AG04450 (cell line): ENCODE results near the gene RPL36. TPM values are rescaled to one million over a fixed set of nuclear protein-coding genes. Genes with fewer than 3 reads are reported as not detected.
A peak's percentile ranks its signal among the peaks of the same experiment; 100 is the strongest.

Experiments
- CTCF ChIA-PET: fragments of 300-600, 350-600 bp; formaldehyde crosslinking; extraction: SDS; loops from one replicate; lab custom pipeline; 2022; ENCODE audit warnings: antibody characterized with exemption, inconsistent platforms; lab: Charles Lee
- POLR2A ChIA-PET: fragments of 350-600 bp; formaldehyde crosslinking; extraction: SDS; loops from one replicate; lab custom pipeline; 2021; ENCODE audit warnings: antibody characterized with exemption, inconsistent platforms; lab: Yijun Ruan, JAX
- DNase-seq: peaks from one replicate; pipeline ENCODE4 v3.0.0-alpha.2; 2011; ENCODE audit warnings: low read depth, low spot score
- H3K27ac ChIP-seq: one replicate; pipeline ENCODE4 v1.5.1; 2012; ENCODE audit warnings: low read depth, low read length, control low read depth
- H3K27me3 ChIP-seq: one replicate; pipeline ENCODE4 v1.6.0; 2012; ENCODE audit warnings: low read length; ENCODE audit not compliant: control insufficient read depth, insufficient read depth
- H3K4me3 ChIP-seq: 2 replicates; pipeline ENCODE4 v1.5.1; 2011; ENCODE audit warnings: mild to moderate bottlenecking, low read depth, low read length, control low read depth
- H3K9me3 ChIP-seq: 2 replicates; pipeline ENCODE4 v1.5.1; 2012; ENCODE audit warnings: low read length; ENCODE audit not compliant: control insufficient read depth, insufficient read depth
- CTCF ChIP-seq: IDR thresholded peaks from 2 replicates; pipeline ENCODE4 v1.5.1; 2011; ENCODE audit warnings: low read depth, low read length, control low read depth, inconsistent platforms
- polyA plus RNA-seq: library from polyadenylated mRNA; depleted of rRNA; stranded (reverse); fragments of >200 nt; gene quantifications from 2 replicates; pipeline ENCODE4 v1.2.3, GENCODE V29; 2011

RPL36 gene
- polyA plus RNA-seq, 1 experiment: 478 TPM

- no peak for TF ChIP-seq CTCF
- Histone ChIP-seq H3K27ac (peak overlapping the region; percentile 21), H3K27me3 (no peaks in the 10 kb centered on the region), H3K4me3 (peak overlapping the region; percentile 96), H3K9me3 (peaks cover 16% of the 10 kb centered on the region; the same call in 1 of the 2 replicates)
- POLR2A ChIA-PET: interaction anchor here (0.7 to 2.7 kb wide), 5 partner anchors 18 to 72 kb away, joined by 3 to 14 read pairs (median 7); partner anchors contain the start of genes CATSPERD and LONP1
- no peak for DNase-seq
- CTCF ChIA-PET: no interaction called here
Observed at GRCh38 chr19:5690955-5691821, 1.1 kb downstream of the RPL36 start.

GRCh38 chr19:5691822-5692722, 2.0 kb downstream of the RPL36 start:
- no peaks in the 10 kb centered on the region for H3K27me3 ChIP-seq
- no peak for DNase-seq
- H3K9me3 ChIP-seq: peaks cover 16% of the 10 kb centered on the region; the same call in 1 of the 2 replicates
- H3K27ac ChIP-seq: peak overlapping the region; percentile 47
- H3K4me3 ChIP-seq: peak overlapping the region; percentile 96
- ChIA-PET POLR2A (interaction anchor here (0.7 to 2.7 kb wide), 3 partner anchors 27 to 72 kb away, joined by 3 to 14 read pairs (median 7); partner anchors contain the start of genes CATSPERD and LONP1), CTCF (no interaction called here)
- no peak for TF ChIP-seq CTCF

GRCh38 chr19:5692723-5693194, 2.7 kb downstream of the RPL36 start:
- Histone ChIP-seq H3K4me3 (no peak overlapping the region), H3K9me3 (peaks cover 9% of the 10 kb centered on the region; the same call in 1 of the 2 replicates), H3K27me3 (no peaks in the 10 kb centered on the region), H3K27ac (peak overlapping the region; percentile 47)
- DNase-seq: no peak
- CTCF ChIA-PET: no interaction called here
- POLR2A ChIA-PET: no interaction called here
- TF ChIP-seq CTCF: no peak

- Histone ChIP-seq H3K4me3 (no peak overlapping the region), H3K27ac (peak overlapping the region; percentile 47), H3K9me3 (peaks cover 6% of the 10 kb centered on the region; the same call in 1 of the 2 replicates), H3K27me3 (no peaks in the 10 kb centered on the region)
- no peak for TF ChIP-seq CTCF
- no peak for DNase-seq
- CTCF ChIA-PET: no interaction called here
- POLR2A ChIA-PET: no interaction called here
Observed at GRCh38 chr19:5693195-5694166, 3.4 kb downstream of the RPL36 start.
